IgD-negative memory B cell (primary cell): Measurements from ENCODE around the gene GNAO1. TPM values are rescaled to one million over a fixed set of nuclear protein-coding genes. Genes with fewer than 3 reads are reported as not detected.
A peak's percentile ranks its signal among the peaks of the same experiment; 100 is the strongest.

ENCODE experiments used
- H3K27ac Mint-ChIP-seq, 3 donors: one replicate each; pipeline ENCODE4 v1.8.0; 2020 to 2022; ENCODE audit warnings: mild to moderate bottlenecking in 3 of 3, mixed read lengths in 3 of 3, moderate library complexity in 1 of 3
- H3K27me3 Mint-ChIP-seq: one replicate; pipeline ENCODE4 v1.8.0; 2021; ENCODE audit warnings: mixed read lengths
- H3K36me3 Mint-ChIP-seq: one replicate; pipeline ENCODE4 v1.8.0; 2020; ENCODE audit warnings: mild to moderate bottlenecking, mixed read lengths
- H3K4me1 Mint-ChIP-seq, 3 donors: one replicate each; pipeline ENCODE4 v1.8.0; 2020 to 2022; ENCODE audit warnings: mixed read lengths in 3 of 3, mild to moderate bottlenecking in 1 of 3
- H3K4me3 Mint-ChIP-seq, 4 donors: one replicate each; pipeline ENCODE4 v1.8.0; 2020 to 2022; ENCODE audit warnings: mild to moderate bottlenecking in 4 of 4, mixed read lengths in 4 of 4, moderate library complexity in 3 of 4
- H3K9me3 Mint-ChIP-seq, 3 donors: one replicate each; pipeline ENCODE4 v1.8.0; 2020 to 2021; ENCODE audit warnings: mixed read lengths in 3 of 3, mild to moderate bottlenecking in 1 of 3
- polyA plus RNA-seq: library from polyadenylated mRNA; unstranded; fragments of 300-500 nt; fragmentation: Illumina TruSeq; gene quantifications from one replicate; pipeline ENCODE4 v1.2.3, GENCODE V29; 2021

Gene GNAO1
- polyA plus RNA-seq, 1 donor from 2014 or later, result 0.58 TPM

- Mint-ChIP-seq H3K27ac (no peak overlapping the region), H3K4me1 (peaks cover 0 to 1% (median 0%) of the 10 kb centered on the region in 3 donors), H3K36me3 (no peaks in the 10 kb centered on the region), H3K9me3 (no peaks in the 10 kb centered on the region), H3K4me3 (no peak overlapping the region), H3K27me3 (no peaks in the 10 kb centered on the region)
Observed at GRCh38 chr16:56337858-56338325, 146.6 kb downstream of the GNAO1 start.

GRCh38 chr16:56338566-56339318 lies 147.5 kb downstream of the GNAO1 start:
- H3K4me1 Mint-ChIP-seq, result peaks cover 0 to 1% (median 0%) of the 10 kb centered on the region in 3 donors
- no peak overlapping the region for H3K27ac Mint-ChIP-seq
- H3K36me3 Mint-ChIP-seq, result no peaks in the 10 kb centered on the region
- no peaks in the 10 kb centered on the region for H3K9me3 Mint-ChIP-seq
- no peaks in the 10 kb centered on the region for H3K27me3 Mint-ChIP-seq
- no peak overlapping the region for H3K4me3 Mint-ChIP-seq

DNA sequence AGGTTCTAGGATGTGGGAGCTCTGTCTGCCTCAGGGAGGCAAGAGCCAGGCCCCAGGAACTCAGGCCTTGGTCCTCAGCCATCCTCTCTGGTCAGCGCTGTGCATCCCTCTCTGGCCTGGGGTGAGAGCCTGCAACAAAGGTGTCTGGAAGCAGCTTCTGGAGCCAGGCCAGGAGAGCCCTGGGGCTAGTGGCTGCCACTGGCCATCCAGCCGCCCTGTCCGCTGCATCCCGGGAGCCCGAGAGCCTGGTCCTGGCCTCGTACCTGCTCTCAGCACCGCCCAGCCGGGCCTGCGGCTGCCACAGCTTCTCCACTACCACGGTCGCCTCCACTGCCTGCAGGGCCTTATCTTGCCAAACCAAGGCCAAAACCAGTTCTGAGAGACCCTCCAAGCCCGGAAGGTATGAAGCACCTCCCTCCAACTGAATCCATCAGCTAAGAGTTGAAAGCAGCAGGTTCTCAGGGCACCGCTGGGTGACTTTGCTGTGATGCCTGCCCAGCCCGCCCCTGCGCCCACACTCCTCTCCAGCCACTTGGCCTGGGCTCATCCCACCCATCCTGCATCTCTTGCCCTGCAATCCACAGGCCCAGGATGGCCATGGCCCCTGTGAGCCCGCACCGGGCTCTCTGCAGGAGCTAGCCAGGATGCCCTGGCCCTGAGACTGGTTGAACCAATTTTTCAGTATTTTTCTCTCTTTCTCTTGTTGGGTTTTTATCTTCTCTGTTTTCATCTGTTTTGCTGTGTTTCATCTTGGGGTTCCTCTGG lies 148.3 kb downstream of the GNAO1 start:
- Mint-ChIP-seq H3K36me3 (no peaks in the 10 kb centered on the region), H3K4me1 (peaks cover 0 to 1% (median 0%) of the 10 kb centered on the region in 3 donors), H3K27me3 (no peaks in the 10 kb centered on the region), H3K27ac (no peak overlapping the region), H3K9me3 (no peaks in the 10 kb centered on the region), H3K4me3 (no peak overlapping the region)

- no peak overlapping the region for H3K27ac Mint-ChIP-seq
Observed at GRCh38 chr16:56340416-56340815, 149.1 kb downstream of the GNAO1 start.

GRCh38 chr16:56340864-56341365 lies 149.6 kb downstream of the GNAO1 start:
- H3K4me3 Mint-ChIP-seq, result no peak overlapping the region
- H3K36me3 Mint-ChIP-seq, result peaks cover under 1% of the 10 kb centered on the region
- peaks cover 0 to 1% (median 0%) of the 10 kb centered on the region in 3 donors for H3K4me1 Mint-ChIP-seq
- no peak overlapping the region for H3K27ac Mint-ChIP-seq
- no peaks in the 10 kb centered on the region for H3K27me3 Mint-ChIP-seq
- no peaks in the 10 kb centered on the region for H3K9me3 Mint-ChIP-seq

More at GRCh38 chr16:56340416-56340815, 149.1 kb downstream of the GNAO1 start:
- Mint-ChIP-seq H3K4me1 (peaks cover 0 to 1% (median 0%) of the 10 kb centered on the region in 3 donors), H3K4me3 (no peak overlapping the region), H3K9me3 (no peaks in the 10 kb centered on the region), H3K36me3 (no peaks in the 10 kb centered on the region), H3K27me3 (no peaks in the 10 kb centered on the region)

DNA sequence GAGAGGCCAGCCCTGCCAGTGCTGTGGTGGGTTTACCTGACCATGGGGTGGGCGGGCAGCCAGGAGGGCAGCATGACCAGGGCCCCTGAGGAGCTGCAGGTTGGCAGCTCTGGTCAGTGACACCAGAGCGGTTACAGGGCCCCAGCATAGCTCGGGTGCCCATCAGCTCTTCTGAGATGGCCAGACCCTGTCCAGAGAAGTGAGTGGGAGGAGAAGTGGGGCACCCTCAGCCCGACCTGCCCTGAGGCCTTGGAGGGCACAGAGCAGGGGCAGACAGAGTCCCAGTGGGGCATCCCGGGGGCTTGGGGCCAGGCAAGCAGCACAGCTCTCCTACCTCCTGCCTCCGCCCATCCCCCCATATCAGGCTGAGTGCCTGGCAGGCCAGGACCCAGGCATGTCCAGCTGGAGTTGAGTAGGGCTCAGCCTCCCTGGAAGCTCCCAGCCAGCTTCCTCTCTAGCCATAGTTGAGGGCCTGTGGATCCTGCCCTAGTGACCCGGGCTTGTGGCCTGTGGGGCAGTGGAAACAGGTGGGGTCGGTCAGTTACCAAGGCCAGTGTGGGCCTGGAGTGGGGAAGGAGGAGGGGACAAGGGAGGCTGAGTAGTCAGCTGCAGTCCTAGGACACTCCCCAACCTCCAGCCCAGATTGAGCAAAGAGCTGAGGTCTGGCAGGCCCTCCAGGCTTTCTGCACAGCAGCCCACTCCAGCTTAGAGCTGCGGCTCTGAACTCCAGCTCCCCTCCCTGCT lies 150.5 kb downstream of the GNAO1 start:
- Mint-ChIP-seq H3K36me3 (peaks cover 3% of the 10 kb centered on the region), H3K27ac (no peak overlapping the region), H3K4me1 (peaks cover 0 to 3% (median 0%) of the 10 kb centered on the region in 3 donors), H3K9me3 (no peaks in the 10 kb centered on the region), H3K4me3 (no peak overlapping the region), H3K27me3 (no peaks in the 10 kb centered on the region)

GRCh38 chr16:56343661-56344517 lies 152.6 kb downstream of the GNAO1 start:
- Mint-ChIP-seq H3K27ac (no peak overlapping the region), H3K4me1 (peaks cover 0 to 2% (median 0%) of the 10 kb centered on the region in 3 donors), H3K4me3 (peak overlapping the region in 1 of 4 donors; percentile 28), H3K36me3 (peaks cover 3% of the 10 kb centered on the region), H3K9me3 (no peaks in the 10 kb centered on the region), H3K27me3 (no peaks in the 10 kb centered on the region)

DNA sequence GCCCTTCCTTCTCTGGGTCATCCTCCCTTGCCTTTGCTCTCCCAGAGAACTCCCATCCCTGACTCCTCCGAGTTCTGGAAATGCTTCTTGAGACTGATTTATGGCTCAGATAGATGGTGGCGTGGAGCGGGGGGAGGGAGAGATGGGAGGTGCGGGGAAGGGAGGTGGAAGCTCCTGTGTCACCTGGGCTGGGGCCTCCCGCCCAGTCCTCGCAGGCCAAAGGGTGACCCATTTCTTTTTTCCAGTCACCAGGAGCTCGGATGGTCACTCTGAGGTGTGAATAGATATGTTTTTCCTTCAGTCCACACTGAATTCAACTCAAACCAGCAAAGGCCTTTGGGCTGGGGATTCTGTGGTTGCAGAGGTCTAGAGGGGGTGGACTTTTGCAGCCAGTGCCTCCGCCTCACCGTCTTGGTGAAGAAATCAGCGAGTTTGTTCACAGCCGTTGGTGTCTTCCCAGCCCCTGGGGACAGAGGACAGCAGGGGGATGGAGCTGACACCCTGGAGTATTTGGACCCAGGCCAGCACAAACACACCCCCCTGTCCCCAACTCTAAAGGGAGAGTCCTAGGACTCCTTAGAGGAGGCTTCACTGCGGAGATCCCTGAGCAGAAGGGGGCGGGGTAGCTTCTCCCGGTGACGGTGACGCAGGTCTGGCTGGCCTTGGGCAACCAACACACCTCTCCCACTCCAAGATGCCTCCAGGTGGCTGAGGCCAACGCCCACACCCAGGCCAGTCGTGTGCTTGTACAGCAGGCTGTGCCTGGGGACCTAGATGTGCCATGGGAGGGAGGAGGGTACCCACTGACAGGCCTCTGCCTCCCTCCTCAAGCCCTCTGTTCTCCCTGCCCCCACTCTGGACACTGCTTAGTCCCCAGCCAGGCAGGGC lies 153.5 kb downstream of the GNAO1 start:
- Mint-ChIP-seq H3K4me1 (peaks cover 0 to 3% (median 0%) of the 10 kb centered on the region in 3 donors), H3K4me3 (peak overlapping the region in 1 of 4 donors; percentile 28), H3K36me3 (peaks cover 3% of the 10 kb centered on the region), H3K27ac (no peak overlapping the region), H3K9me3 (no peaks in the 10 kb centered on the region), H3K27me3 (no peaks in the 10 kb centered on the region)

DNA sequence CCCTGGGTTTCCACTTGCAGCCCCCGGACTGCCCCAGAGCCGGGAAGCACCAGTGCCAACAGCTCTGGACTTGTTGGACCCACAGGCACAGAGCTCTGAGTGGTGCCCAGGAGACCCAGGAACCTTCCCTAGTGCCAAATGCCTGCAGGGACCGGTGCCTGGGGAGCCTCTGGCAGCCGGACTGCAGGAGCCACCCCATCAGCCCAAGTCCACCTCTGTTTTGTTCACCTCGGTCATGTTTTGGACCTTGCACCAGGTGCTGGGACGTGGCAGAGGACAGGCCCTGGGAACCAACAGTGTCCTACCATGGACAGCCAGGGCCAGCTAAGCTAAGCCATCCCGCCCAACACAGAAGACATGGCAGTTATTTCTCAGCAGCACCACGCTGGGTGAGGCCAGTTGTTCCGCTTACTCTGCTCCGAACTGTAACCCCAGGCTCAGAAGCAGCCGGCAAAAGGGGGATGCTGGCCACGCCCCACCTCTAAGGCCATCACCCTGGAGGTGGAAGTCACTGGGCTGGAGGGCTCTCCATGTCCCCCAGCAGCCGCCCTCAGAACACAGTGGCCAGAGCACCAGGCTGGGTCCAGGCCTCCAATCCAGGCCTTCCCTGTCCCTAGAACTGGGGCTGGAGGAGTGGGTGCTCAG lies 154.2 kb downstream of the GNAO1 start:
- no peaks in the 10 kb centered on the region for H3K9me3 Mint-ChIP-seq
- no peak overlapping the region for H3K27ac Mint-ChIP-seq
- peaks cover 3% of the 10 kb centered on the region for H3K36me3 Mint-ChIP-seq
- no peaks in the 10 kb centered on the region for H3K27me3 Mint-ChIP-seq
- H3K4me3 Mint-ChIP-seq, result no peak overlapping the region
- H3K4me1 Mint-ChIP-seq, result peaks cover 0 to 3% (median 0%) of the 10 kb centered on the region in 3 donors

DNA sequence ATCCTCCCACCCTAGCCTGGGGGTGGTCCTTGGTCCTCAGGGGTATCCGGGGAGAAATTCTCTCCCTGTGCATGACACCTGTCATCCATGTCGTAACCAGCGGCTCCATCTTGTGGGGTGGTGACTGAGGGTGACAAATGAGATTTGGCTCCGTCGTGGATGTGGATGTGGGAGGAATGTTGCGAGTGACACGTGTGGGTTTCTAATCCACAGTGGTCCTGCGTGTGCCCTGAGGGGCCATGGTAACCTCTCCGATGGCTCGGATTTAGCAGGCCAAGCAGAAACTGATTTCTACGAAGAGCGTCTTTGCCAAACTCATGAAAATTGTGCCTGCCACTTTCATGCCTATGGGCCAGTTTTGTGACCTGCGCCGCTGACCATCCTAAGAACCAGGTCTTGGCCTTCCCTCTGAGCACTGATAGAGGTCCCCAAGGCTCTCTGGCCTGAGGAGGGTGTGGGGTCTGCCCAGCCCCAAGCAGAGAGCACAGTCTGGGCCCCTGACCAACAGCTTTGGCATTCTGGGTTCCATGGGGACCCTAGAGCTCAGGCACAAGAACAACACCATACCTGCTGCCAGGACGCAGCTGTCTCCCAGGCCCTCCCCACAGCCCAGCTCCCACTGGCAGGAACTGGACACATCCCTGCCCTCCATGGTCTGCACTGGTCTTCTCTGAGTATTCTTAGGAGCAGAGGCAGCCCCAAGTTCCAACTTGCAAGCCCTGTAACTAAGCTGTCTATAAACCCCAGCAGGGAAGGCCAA lies 155.0 kb downstream of the GNAO1 start:
- H3K36me3 Mint-ChIP-seq, result peaks cover 3% of the 10 kb centered on the region
- H3K27ac Mint-ChIP-seq, result no peak overlapping the region
- H3K27me3 Mint-ChIP-seq, result no peaks in the 10 kb centered on the region
- H3K4me1 Mint-ChIP-seq, result peaks cover 0 to 3% (median 0%) of the 10 kb centered on the region in 3 donors
- H3K4me3 Mint-ChIP-seq, result no peak overlapping the region
- H3K9me3 Mint-ChIP-seq, result no peaks in the 10 kb centered on the region

- Mint-ChIP-seq H3K4me3 (no peak overlapping the region), H3K36me3 (peaks cover 3% of the 10 kb centered on the region), H3K4me1 (peaks cover 0 to 3% (median 0%) of the 10 kb centered on the region in 3 donors), H3K27me3 (no peaks in the 10 kb centered on the region), H3K27ac (no peak overlapping the region), H3K9me3 (no peaks in the 10 kb centered on the region)
Observed at GRCh38 chr16:56347166-56347565, 155.9 kb downstream of the GNAO1 start.

DNA sequence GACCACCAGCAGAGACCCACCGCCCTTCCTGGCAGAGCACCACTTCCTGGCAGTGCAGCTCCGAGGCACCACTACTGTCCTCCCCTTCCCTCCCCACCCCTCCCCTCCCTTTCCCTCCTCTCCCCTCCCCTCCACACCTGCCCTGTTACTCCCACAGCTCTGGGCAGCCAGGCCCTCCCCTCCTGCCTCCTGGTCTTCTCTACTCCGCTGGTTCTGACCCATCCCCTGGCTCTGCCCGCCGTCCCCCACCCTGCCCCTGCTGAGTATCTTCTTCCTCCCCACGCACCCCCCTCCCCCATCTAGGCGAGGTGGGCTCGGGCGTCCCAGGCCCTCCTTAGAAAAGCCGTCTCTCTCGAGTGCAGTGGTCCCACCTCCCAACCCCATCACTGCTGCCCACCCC lies 156.4 kb downstream of the GNAO1 start:
- no peaks in the 10 kb centered on the region for H3K27me3 Mint-ChIP-seq
- peaks cover 3% of the 10 kb centered on the region for H3K36me3 Mint-ChIP-seq
- H3K4me3 Mint-ChIP-seq, result no peak overlapping the region
- H3K9me3 Mint-ChIP-seq, result no peaks in the 10 kb centered on the region
- peaks cover 0 to 3% (median 0%) of the 10 kb centered on the region in 3 donors for H3K4me1 Mint-ChIP-seq
- no peak overlapping the region for H3K27ac Mint-ChIP-seq
